ENCODE data around the gene CD59.

CD59 gene

DNA sequence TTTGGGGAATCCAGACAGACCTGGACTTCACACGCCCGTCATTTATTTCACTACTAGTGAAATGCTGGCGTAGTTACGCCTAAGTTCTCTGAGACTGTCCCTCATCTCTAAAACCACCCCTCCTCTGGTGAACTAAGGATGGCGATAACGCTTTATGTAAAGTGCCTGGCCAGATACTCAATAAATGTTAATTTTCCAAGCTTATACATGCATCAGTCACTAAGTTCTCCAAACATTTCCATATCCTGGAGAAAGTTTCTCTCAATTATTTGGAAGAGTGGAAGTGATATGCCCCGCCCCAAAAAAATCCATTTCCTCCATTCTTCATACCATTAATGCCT lies 39.2 kb upstream of the CD59 start:
- TF ChIP-seq, protein P1, sequence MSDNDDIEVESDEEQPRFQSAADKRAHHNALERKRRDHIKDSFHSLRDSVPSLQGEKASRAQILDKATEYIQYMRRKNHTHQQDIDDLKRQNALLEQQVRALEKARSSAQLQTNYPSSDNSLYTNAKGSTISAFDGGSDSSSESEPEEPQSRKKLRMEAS (IDR thresholded peaks at IDR 0.05; ENCODE audit: low read depth, low read length): no peak
- TF ChIP-seq, protein P2, sequence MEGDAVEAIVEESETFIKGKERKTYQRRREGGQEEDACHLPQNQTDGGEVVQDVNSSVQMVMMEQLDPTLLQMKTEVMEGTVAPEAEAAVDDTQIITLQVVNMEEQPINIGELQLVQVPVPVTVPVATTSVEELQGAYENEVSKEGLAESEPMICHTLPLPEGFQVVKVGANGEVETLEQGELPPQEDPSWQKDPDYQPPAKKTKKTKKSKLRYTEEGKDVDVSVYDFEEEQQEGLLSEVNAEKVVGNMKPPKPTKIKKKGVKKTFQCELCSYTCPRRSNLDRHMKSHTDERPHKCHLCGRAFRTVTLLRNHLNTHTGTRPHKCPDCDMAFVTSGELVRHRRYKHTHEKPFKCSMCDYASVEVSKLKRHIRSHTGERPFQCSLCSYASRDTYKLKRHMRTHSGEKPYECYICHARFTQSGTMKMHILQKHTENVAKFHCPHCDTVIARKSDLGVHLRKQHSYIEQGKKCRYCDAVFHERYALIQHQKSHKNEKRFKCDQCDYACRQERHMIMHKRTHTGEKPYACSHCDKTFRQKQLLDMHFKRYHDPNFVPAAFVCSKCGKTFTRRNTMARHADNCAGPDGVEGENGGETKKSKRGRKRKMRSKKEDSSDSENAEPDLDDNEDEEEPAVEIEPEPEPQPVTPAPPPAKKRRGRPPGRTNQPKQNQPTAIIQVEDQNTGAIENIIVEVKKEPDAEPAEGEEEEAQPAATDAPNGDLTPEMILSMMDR (IDR thresholded peaks at IDR 0.05; ENCODE audit: low read depth, low read length): no peak
- TF ChIP-seq MYC (IDR thresholded peaks at IDR 0.05; ENCODE audit: low read depth, low read length) (no peak), POLR2A (IDR thresholded peaks at IDR 0.05; ENCODE audit: extremely low read depth, insufficient read length) (no peak)
- DNase-seq (ENCODE audit: low read depth): no peak
- no peak overlapping the region for H3K4me3 ChIP-seq (ENCODE audit: low read depth, low read length)

DNA sequence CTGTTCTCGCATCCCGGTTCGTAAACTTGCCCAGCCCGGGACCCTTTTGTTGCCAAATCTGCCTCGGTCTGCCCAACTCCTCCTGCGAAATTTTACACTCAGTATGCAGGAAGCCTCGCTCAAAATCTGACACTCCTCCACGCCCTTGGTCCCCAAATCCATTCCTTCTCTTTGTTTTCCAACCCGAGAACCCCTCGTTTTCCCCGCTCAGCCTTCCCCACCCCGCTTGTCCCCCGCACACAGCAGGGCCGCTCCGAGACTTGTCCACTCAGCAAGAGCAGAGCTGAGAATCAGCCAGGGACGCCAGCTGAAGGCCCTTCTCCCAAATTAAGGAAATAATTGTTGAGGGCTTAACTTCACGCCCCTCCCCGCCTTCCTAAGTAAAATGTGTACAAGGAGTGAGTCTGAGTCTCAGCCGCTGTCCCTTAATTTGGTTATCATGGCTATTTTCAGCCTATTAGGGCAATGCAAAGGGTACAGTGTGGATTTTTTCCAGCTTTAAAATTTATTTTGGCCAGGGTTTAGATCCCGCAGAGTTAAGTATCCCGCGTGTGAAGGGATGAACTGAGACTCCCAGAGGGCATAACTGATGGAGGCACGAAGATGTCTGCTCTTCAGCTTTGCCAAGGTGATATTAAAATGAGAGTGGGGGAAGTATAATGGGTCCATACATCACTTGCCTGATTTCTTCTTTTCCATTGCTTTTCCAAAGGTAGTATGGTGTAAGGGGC lies 38.7 kb upstream of the CD59 start:
- TF ChIP-seq, protein P2 (IDR thresholded peaks at IDR 0.05; ENCODE audit: low read depth, low read length): no peak
- TF ChIP-seq MYC (IDR thresholded peaks at IDR 0.05; ENCODE audit: low read depth, low read length): no peak
- TF ChIP-seq, protein P1 (IDR thresholded peaks at IDR 0.05; ENCODE audit: low read depth, low read length): no peak
- TF ChIP-seq POLR2A (IDR thresholded peaks at IDR 0.05; ENCODE audit: extremely low read depth, insufficient read length): no peak

DNA sequence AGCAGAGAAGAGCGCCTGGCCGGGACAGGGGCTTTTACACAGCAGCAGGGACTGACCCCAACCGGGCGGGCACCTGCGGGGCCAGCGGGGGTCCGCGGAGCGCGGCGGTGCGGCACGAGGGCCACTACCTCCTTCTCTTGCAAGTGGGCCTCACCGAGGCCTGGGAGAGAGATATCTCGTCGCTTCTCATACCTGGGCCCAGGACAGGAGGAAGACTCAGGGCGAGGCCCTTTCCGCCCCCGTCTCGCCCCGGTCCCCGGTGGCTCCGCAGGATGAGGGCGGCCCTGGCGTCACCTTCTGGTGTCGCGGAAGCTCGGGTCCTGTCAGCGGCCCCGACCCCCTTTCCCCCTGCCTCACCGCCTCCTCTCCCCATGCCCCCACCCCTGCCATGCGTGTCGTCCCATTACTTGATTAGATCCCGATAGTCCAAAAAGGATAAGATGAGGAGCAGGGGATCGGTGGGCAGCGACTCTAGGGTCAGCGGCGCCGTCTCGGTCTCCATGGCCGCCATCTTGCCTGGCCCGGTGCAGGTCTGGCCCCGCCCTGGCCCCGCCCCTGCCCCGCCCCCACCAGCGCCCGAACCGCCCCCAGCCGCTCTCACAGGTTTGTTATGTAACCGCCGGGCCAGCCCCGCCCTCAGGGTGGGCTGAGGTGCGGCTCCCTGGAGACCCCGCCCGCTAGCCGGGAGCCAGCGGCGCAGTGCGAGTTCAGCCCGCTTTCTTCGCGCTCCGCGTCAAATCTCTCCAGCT lies 37.9 kb upstream of the CD59 start, which contains the start of gene FBXO3:
FBXO3 (minus strand) TSS at position 534 of the 749 bp plus-strand sequence; CDS start at position 511, 23 bp downstream.
- TF ChIP-seq MYC (IDR thresholded peaks at IDR 0.05; ENCODE audit: low read depth, low read length): no peak; the same call in 1 of the 2 replicates
- TF ChIP-seq POLR2A (IDR thresholded peaks at IDR 0.05; ENCODE audit: extremely low read depth, insufficient read length): peak; percentile 51
- TF ChIP-seq, protein P2 (IDR thresholded peaks at IDR 0.05; ENCODE audit: low read depth, low read length): no peak
- H3K4me3 ChIP-seq (ENCODE audit: low read depth, low read length): peak within 1 kb of the TSS; percentile 74
- DNase-seq (ENCODE audit: low read depth): peak; percentile 88

More for the DNA sequence above, 38.7 kb upstream of the CD59 start:
- H3K4me3 ChIP-seq (ENCODE audit: low read depth, low read length): peak overlapping the region; percentile 55
- DNase-seq (ENCODE audit: low read depth): no peak

DNA sequence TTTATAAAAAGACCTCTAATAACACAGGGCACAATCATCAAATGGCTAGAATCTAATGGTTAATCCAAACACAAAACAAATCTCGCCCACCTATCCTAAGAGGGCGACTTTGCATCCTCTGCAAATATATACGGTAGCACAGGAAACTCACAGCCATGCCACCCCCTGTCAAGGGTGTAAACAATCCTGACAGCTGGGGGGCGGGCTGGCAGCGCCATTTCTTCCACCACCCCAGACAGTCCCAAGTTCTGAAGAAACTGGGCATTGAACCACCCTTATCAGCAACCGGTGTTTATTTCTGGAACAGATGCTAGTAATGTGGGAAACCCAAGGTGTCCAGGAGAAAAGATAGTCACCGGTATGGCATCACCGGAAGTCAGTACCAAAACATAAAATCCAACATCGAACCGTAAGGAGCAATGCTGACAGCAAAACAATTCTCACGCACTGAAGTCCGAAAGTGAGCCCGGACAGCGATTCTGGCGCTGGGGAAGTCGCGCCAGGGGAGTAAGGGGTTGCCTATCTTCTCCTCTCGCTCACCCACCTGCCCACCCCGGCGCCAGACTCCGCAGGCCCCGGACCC lies 37.3 kb upstream of the CD59 start:
- H3K4me3 ChIP-seq (ENCODE audit: low read depth, low read length): peak overlapping the region; percentile 74
- TF ChIP-seq MYC (IDR thresholded peaks at IDR 0.05; ENCODE audit: low read depth, low read length): no peak
- TF ChIP-seq, protein P1 (IDR thresholded peaks at IDR 0.05; ENCODE audit: low read depth, low read length): 0 out of 2 replicates have a peak, but pooled peaks have one; percentile 4
- DNase-seq (ENCODE audit: low read depth): no peak

DNA sequence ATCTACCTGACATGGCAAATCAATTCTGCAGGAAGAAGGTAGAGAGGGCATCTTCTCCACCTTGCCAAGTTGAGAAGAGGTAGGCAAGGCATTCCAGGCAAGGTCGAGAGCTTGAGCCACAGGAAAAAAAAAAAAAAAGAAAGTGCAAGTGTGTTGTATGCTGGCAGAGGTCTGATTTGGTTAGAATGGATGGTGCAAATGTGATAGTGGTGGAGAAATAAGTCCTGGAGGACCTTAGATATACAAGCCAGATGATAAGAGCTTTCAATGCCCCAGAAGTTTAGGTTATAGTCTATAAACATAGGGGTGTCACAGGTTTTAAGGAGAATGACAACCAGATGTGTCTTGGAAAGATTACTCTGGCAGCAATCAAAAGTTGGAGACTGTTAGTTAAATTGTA lies 36.6 kb upstream of the CD59 start:
- no peak for DNase-seq (ENCODE audit: low read depth)
- H3K4me3 ChIP-seq (ENCODE audit: low read depth, low read length): no peak overlapping the region
- TF ChIP-seq, protein P1 (IDR thresholded peaks at IDR 0.05; ENCODE audit: low read depth, low read length): no peak
- TF ChIP-seq MYC (IDR thresholded peaks at IDR 0.05; ENCODE audit: low read depth, low read length) (no peak), POLR2A (IDR thresholded peaks at IDR 0.05; ENCODE audit: extremely low read depth, insufficient read length) (no peak)
- TF ChIP-seq, protein P2 (IDR thresholded peaks at IDR 0.05; ENCODE audit: low read depth, low read length): no peak

DNA sequence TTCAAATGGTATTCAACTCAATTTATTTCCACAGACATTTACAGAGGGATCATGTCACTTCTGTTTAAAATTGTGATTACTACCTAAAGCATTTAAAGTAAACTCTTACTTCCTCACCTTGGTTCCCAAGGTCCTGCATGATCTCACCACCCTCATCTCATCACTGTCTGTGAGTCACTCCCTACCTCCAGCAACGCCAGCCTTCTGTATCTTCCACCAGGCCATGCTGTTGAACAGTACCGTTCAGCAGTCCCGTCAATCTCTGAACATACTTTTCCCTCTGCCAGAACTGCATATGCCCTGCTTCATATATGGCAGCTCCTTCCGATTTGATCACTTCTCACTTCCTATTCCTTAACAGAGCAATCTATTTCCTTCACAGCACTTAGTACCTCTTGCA lies 36.1 kb upstream of the CD59 start:
- TF ChIP-seq MYC (IDR thresholded peaks at IDR 0.05; ENCODE audit: low read depth, low read length) (no peak), POLR2A (IDR thresholded peaks at IDR 0.05; ENCODE audit: extremely low read depth, insufficient read length) (no peak)
- TF ChIP-seq, protein P1 (IDR thresholded peaks at IDR 0.05; ENCODE audit: low read depth, low read length): no peak
- TF ChIP-seq, protein P2 (IDR thresholded peaks at IDR 0.05; ENCODE audit: low read depth, low read length): no peak
- no peak for DNase-seq (ENCODE audit: low read depth)
- no peak overlapping the region for H3K4me3 ChIP-seq (ENCODE audit: low read depth, low read length)

All from NB4 (cell line).